ENCODE results near the gene NEURL3. TPM values are rescaled to one million over a fixed set of nuclear protein-coding genes. Genes with fewer than 3 reads are reported as not detected.

The NEURL3 gene
- total RNA-seq, 1 donor, result not detected

- Histone ChIP-seq H3K36me3 (ENCODE audit: insufficient read depth, low read length) (no peaks in the 10 kb centered on the region), H3K27me3 (ENCODE audit: insufficient read depth, low read length) (peaks cover 13% of the 10 kb centered on the region), H3K4me3 (ENCODE audit: insufficient read depth, low read length) (peak overlapping the region; percentile 74), H3K4me2 (ENCODE audit: insufficient read depth, low read length) (peak overlapping the region; percentile 85), H3K27ac (ENCODE audit: low read depth, low read length) (peak overlapping the region; percentile 81), H2AFZ (ENCODE audit: low read length) (peak overlapping the region; percentile 79), H3K79me2 (ENCODE audit: insufficient read depth, low read length) (no peaks in the 10 kb centered on the region), H4K20me1 (ENCODE audit: insufficient read depth, low read length) (no peaks in the 10 kb centered on the region), H3K4me1 (ENCODE audit: insufficient read depth, low read length) (peaks cover 56% of the 10 kb centered on the region), H3K9me3 (ENCODE audit: low read depth, low read length) (no peaks in the 10 kb centered on the region)
- no peak for TF ChIP-seq CTCF (IDR thresholded peaks at IDR 0.05; ENCODE audit: extremely low read depth, low read depth, low read length)
- DNase-seq (ENCODE audit: insufficient read length, low spot score, missing footprints), result peak; percentile 79
These were observed 23.7 kb upstream of the NEURL3 start for GRCh38 chr2:96528700-96529375.

- no peaks in the 10 kb centered on the region for H3K79me2 ChIP-seq (ENCODE audit: insufficient read depth, low read length)
- peak; percentile 87 for DNase-seq (ENCODE audit: insufficient read length, low spot score, missing footprints)
- H3K36me3 ChIP-seq (ENCODE audit: insufficient read depth, low read length), result no peaks in the 10 kb centered on the region
- peaks cover 51% of the 10 kb centered on the region for H3K4me1 ChIP-seq (ENCODE audit: insufficient read depth, low read length)
- H2AFZ ChIP-seq (ENCODE audit: low read length), result peak overlapping the region; percentile 79
- H3K9me3 ChIP-seq (ENCODE audit: low read depth, low read length), result no peaks in the 10 kb centered on the region
- H3K4me2 ChIP-seq (ENCODE audit: insufficient read depth, low read length), result peak overlapping the region; percentile 85
- no peak for TF ChIP-seq CTCF (IDR thresholded peaks at IDR 0.05; ENCODE audit: extremely low read depth, low read depth, low read length)
- peak overlapping the region; percentile 74 for H3K4me3 ChIP-seq (ENCODE audit: insufficient read depth, low read length)
- no peaks in the 10 kb centered on the region for H4K20me1 ChIP-seq (ENCODE audit: insufficient read depth, low read length)
- H3K27ac ChIP-seq (ENCODE audit: low read depth, low read length), result peak overlapping the region; percentile 81
- peaks cover 16% of the 10 kb centered on the region for H3K27me3 ChIP-seq (ENCODE audit: insufficient read depth, low read length)
These were observed 23.0 kb upstream of the NEURL3 start for GRCh38 chr2:96528006-96528699.

GRCh38 chr2:96527286-96528005 is 22.3 kb upstream of the NEURL3 start:
- Histone ChIP-seq H3K27me3 (ENCODE audit: insufficient read depth, low read length) (peaks cover 16% of the 10 kb centered on the region), H3K9me3 (ENCODE audit: low read depth, low read length) (no peaks in the 10 kb centered on the region), H3K27ac (ENCODE audit: low read depth, low read length) (peak overlapping the region; percentile 81), H3K79me2 (ENCODE audit: insufficient read depth, low read length) (no peaks in the 10 kb centered on the region), H3K4me3 (ENCODE audit: insufficient read depth, low read length) (peak overlapping the region; percentile 74), H3K4me1 (ENCODE audit: insufficient read depth, low read length) (peaks cover 44% of the 10 kb centered on the region), H3K4me2 (ENCODE audit: insufficient read depth, low read length) (peak overlapping the region; percentile 85), H4K20me1 (ENCODE audit: insufficient read depth, low read length) (no peaks in the 10 kb centered on the region), H3K36me3 (ENCODE audit: insufficient read depth, low read length) (no peaks in the 10 kb centered on the region), H2AFZ (ENCODE audit: low read length) (peak overlapping the region; percentile 95)
- peak; percentile 93 for DNase-seq (ENCODE audit: insufficient read length, low spot score, missing footprints)
- TF ChIP-seq CTCF (IDR thresholded peaks at IDR 0.05; ENCODE audit: extremely low read depth, low read depth, low read length), result peak; percentile 23
